Measurements from ENCODE around the gene TECPR2. TPM values are rescaled to one million over a fixed set of nuclear protein-coding genes. Genes with fewer than 3 reads are reported as not detected.
A peak's percentile ranks its signal among the peaks of the same experiment; 100 is the strongest.

The TECPR2 gene
- polyA plus RNA-seq (2012; ENCODE audit: low read depth, missing spikeins): 1.9 TPM

GRCh38 chr14:102362545-102363181 is at the start of gene TECPR2, which contains the start of gene CINP:
TECPR2 (plus strand) TSS chr14:102362941; CDS start chr14:102376722, 13,781 bp downstream.
CINP (minus strand) TSS chr14:102362890; CDS start chr14:102362851, 39 bp downstream.
- TF ChIP-seq TAF1 (IDR thresholded peaks at IDR 0.05; ENCODE audit: low read depth, low read length) (peak; percentile 77; the same call in 1 of the 2 replicates), POLR2A (IDR thresholded peaks at IDR 0.05; ENCODE audit: low read depth, low read length) (peak; percentile 81), PAX5 (IDR thresholded peaks at IDR 0.05; ENCODE audit: insufficient read depth, low read length, severe bottlenecking) (no peak), SPI1 (IDR thresholded peaks at IDR 0.05; ENCODE audit: low read depth, low read length) (no peak), POU2F2 (IDR thresholded peaks at IDR 0.05; ENCODE audit: low read depth, low read length) (0 out of 2 replicates have a peak, but pooled peaks have one; percentile 8), POLR2AphosphoS5 (IDR thresholded peaks at IDR 0.05; ENCODE audit: low read depth, low read length) (peak; percentile 79; the same call in 1 of the 2 replicates)
- FAIRE-seq (peak; percentile 99), DNase-seq (ENCODE audit: insufficient read length, low spot score) (peak; percentile 87)

- TF ChIP-seq POU2F2 (IDR thresholded peaks at IDR 0.05; ENCODE audit: low read depth, low read length) (no peak), POLR2A (IDR thresholded peaks at IDR 0.05; ENCODE audit: low read depth, low read length) (no peak), SPI1 (IDR thresholded peaks at IDR 0.05; ENCODE audit: low read depth, low read length) (0 out of 2 replicates have a peak, but pooled peaks have one; percentile 2), PAX5 (IDR thresholded peaks at IDR 0.05; ENCODE audit: insufficient read depth, low read length, severe bottlenecking) (peak; percentile 15), POLR2AphosphoS5 (IDR thresholded peaks at IDR 0.05; ENCODE audit: low read depth, low read length) (no peak), TAF1 (IDR thresholded peaks at IDR 0.05; ENCODE audit: low read depth, low read length) (no peak)
- peak; percentile 80 for DNase-seq (ENCODE audit: insufficient read length, low spot score)
- FAIRE-seq: peak; percentile 23
These were observed 48.3 kb upstream of the TECPR2 start for GRCh38 chr14:102314242-102315011.

GRCh38 chr14:102315121-102315520 is 47.6 kb upstream of the TECPR2 start:
- TF ChIP-seq POLR2AphosphoS5 (IDR thresholded peaks at IDR 0.05; ENCODE audit: low read depth, low read length): no peak
- TF ChIP-seq TAF1 (IDR thresholded peaks at IDR 0.05; ENCODE audit: low read depth, low read length): no peak
- TF ChIP-seq SPI1 (IDR thresholded peaks at IDR 0.05; ENCODE audit: low read depth, low read length): no peak
- FAIRE-seq (no peak), DNase-seq (ENCODE audit: insufficient read length, low spot score) (no peak)

GRCh38 chr14:102316338-102316742 is 46.4 kb upstream of the TECPR2 start:
- DNase-seq (ENCODE audit: insufficient read length, low spot score): no peak
- no peak for TF ChIP-seq POLR2A (IDR thresholded peaks at IDR 0.05; ENCODE audit: low read depth, low read length)
- no peak for TF ChIP-seq SPI1 (IDR thresholded peaks at IDR 0.05; ENCODE audit: low read depth, low read length)
- no peak for TF ChIP-seq POLR2AphosphoS5 (IDR thresholded peaks at IDR 0.05; ENCODE audit: low read depth, low read length)
- TF ChIP-seq PAX5 (IDR thresholded peaks at IDR 0.05; ENCODE audit: insufficient read depth, low read length, severe bottlenecking): no peak
- no peak for TF ChIP-seq TAF1 (IDR thresholded peaks at IDR 0.05; ENCODE audit: low read depth, low read length)
- TF ChIP-seq POU2F2 (IDR thresholded peaks at IDR 0.05; ENCODE audit: low read depth, low read length): no peak
- FAIRE-seq: no peak

GRCh38 chr14:102316743-102317563 is 45.8 kb upstream of the TECPR2 start:
- DNase-seq (ENCODE audit: insufficient read length, low spot score) (peak; percentile 76), FAIRE-seq (peak; percentile 78)
- TF ChIP-seq POU2F2 (IDR thresholded peaks at IDR 0.05; ENCODE audit: low read depth, low read length) (peak; percentile 23; the same call in 1 of the 2 replicates), PAX5 (IDR thresholded peaks at IDR 0.05; ENCODE audit: insufficient read depth, low read length, severe bottlenecking) (peak; percentile 29), TAF1 (IDR thresholded peaks at IDR 0.05; ENCODE audit: low read depth, low read length) (0 out of 2 replicates have a peak, but pooled peaks have one; percentile 22), SPI1 (IDR thresholded peaks at IDR 0.05; ENCODE audit: low read depth, low read length) (no peak)

GRCh38 chr14:102317564-102318248 is 45.0 kb upstream of the TECPR2 start:
- DNase-seq (ENCODE audit: insufficient read length, low spot score): no peak
- FAIRE-seq: no peak
- TF ChIP-seq TAF1 (IDR thresholded peaks at IDR 0.05; ENCODE audit: low read depth, low read length) (0 out of 2 replicates have a peak, but pooled peaks have one; percentile 22), PAX5 (IDR thresholded peaks at IDR 0.05; ENCODE audit: insufficient read depth, low read length, severe bottlenecking) (no peak)

- DNase-seq (ENCODE audit: insufficient read length, low spot score) (no peak), FAIRE-seq (peak; percentile 5)
- no peak for TF ChIP-seq TAF1 (IDR thresholded peaks at IDR 0.05; ENCODE audit: low read depth, low read length)
- no peak for TF ChIP-seq POU2F2 (IDR thresholded peaks at IDR 0.05; ENCODE audit: low read depth, low read length)
- no peak for TF ChIP-seq POLR2AphosphoS5 (IDR thresholded peaks at IDR 0.05; ENCODE audit: low read depth, low read length)
- TF ChIP-seq SPI1 (IDR thresholded peaks at IDR 0.05; ENCODE audit: low read depth, low read length): no peak
- no peak for TF ChIP-seq POLR2A (IDR thresholded peaks at IDR 0.05; ENCODE audit: low read depth, low read length)
These were observed 43.9 kb upstream of the TECPR2 start for GRCh38 chr14:102318781-102319276.

- TF ChIP-seq PAX5 (IDR thresholded peaks at IDR 0.05; ENCODE audit: insufficient read depth, low read length, severe bottlenecking): peak; percentile 17
- no peak for TF ChIP-seq POLR2AphosphoS5 (IDR thresholded peaks at IDR 0.05; ENCODE audit: low read depth, low read length)
- TF ChIP-seq POU2F2 (IDR thresholded peaks at IDR 0.05; ENCODE audit: low read depth, low read length): no peak
- DNase-seq (ENCODE audit: insufficient read length, low spot score): peak; percentile 90
- FAIRE-seq: peak; percentile 90
These were observed 43.2 kb upstream of the TECPR2 start, which contains the start of gene ZNF839 for GRCh38 chr14:102319351-102320032. ZNF839 (plus strand) TSS chr14:102319746; CDS start chr14:102319766, 20 bp downstream.
